NT2/D1 (cell line): ENCODE data around the gene SLC44A3.

Source experiments
- SUZ12 ChIP-seq: IDR thresholded peaks from 2 replicates; pipeline ENCODE4 v1.6.1; 2011; ENCODE audit not compliant: insufficient read length, insufficient read depth; ENCODE audit errors: extremely low read depth
- YY1 ChIP-seq: IDR thresholded peaks from 2 replicates; pipeline ENCODE4 v1.6.1; 2011; ENCODE audit not compliant: insufficient read length, insufficient read depth
- ZNF274 ChIP-seq: IDR thresholded peaks from 2 replicates; pipeline ENCODE4 v1.6.1; 2011; ENCODE audit warnings: mild to moderate bottlenecking, low read depth, low read length

DNA sequence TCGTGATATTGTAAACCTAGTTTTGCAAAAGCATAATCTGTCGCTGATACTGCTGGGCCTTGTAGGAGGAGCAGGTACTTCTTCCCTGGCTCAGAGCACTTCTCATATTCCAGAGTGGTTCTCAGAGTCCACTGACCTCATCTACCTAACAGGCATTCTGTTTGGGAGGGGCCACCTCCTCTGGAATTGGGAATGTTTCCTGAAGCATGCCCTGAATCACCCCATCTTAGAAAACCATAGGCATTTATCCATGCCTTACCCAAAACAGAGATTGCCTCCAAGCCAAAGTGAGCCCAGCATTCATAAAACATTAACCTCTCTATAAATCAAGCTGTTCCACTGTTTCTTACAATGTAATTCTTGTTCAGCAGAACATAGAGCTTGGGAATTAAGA lies 35.1 kb downstream of the SLC44A3 start:
- TF ChIP-seq YY1 (no peak), ZNF274 (no peak), SUZ12 (no peak)
